IMR-90 (cell line): Measurements from ENCODE around the gene SP3. TPM values are rescaled to one million over a fixed set of nuclear protein-coding genes. Genes with fewer than 3 reads are reported as not detected.

Source experiments
- ATAC-seq: fragments of 200-7000 bp; cut with Tn5 transposase; 2 replicates; pipeline ENCODE4 v1.9.1; 2020; ENCODE audit warnings: low read depth, mild to moderate bottlenecking, moderate library complexity
- BruUV-seq: library from RNA; stranded (reverse); fragments of 400-500 nt; replicated peaks from 2 replicates; lab custom pipeline; 2021; lab: Mats Ljungman, UMichigan
- CTCF ChIA-PET: fragments of 300-600 bp; formaldehyde crosslinking; extraction: SDS; loops from one replicate; lab custom pipeline; 2021; ENCODE audit warnings: antibody characterized with exemption; lab: Yijun Ruan, JAX
- POLR2A ChIA-PET: fragments of 300-600 bp; sonication (Branson Sonifier 250); formaldehyde crosslinking; loops from one replicate; lab custom pipeline; 2022; ENCODE audit warnings: antibody characterized with exemption; ENCODE audit not compliant: unreplicated experiment; lab: Charles Lee
- DNase-seq: peaks from one replicate; pipeline ENCODE4 v3.0.0; 2013
- H2AFZ ChIP-seq: replicated peaks from 2 replicates; pipeline ENCODE3; 2013; ENCODE audit warnings: low read length, mild to moderate bottlenecking; ENCODE audit not compliant: poor library complexity
- H2AK5ac ChIP-seq: 2 replicates; pipeline ENCODE4 v1.6.1; 2013; ENCODE audit warnings: low read depth, low read length, inconsistent platforms
- H2AK9ac ChIP-seq: replicated peaks from 2 replicates; pipeline ENCODE3; 2013; ENCODE audit warnings: mild to moderate bottlenecking, low read depth, low read length, moderate library complexity; ENCODE audit not compliant: poor library complexity
- H2BK120ac ChIP-seq: 2 replicates; pipeline ENCODE4 v1.6.1; 2013; ENCODE audit warnings: low read depth, low read length, inconsistent platforms
- H2BK15ac ChIP-seq: 3 replicates; pipeline ENCODE4 v1.6.1; 2013; ENCODE audit warnings: low read depth, low read length, inconsistent platforms
- H2BK20ac ChIP-seq: 2 replicates; pipeline ENCODE4 v1.6.1; 2013; ENCODE audit warnings: low read depth, mild to moderate bottlenecking, inconsistent platforms, low read length, moderate library complexity
- H2BK5ac ChIP-seq: 2 replicates; pipeline ENCODE4 v1.6.1; 2013; ENCODE audit warnings: mild to moderate bottlenecking, low read depth, low read length, inconsistent platforms; ENCODE audit not compliant: poor library complexity, severe bottlenecking
- H3K14ac ChIP-seq: replicated peaks from 2 replicates; pipeline ENCODE4 v1.6.1; 2013; ENCODE audit warnings: low read depth, low read length, inconsistent platforms
- H3K18ac ChIP-seq: 2 replicates; pipeline ENCODE4 v1.6.1; 2013; ENCODE audit warnings: low read depth, low read length, control low read depth
- H3K23ac ChIP-seq: 2 replicates; pipeline ENCODE4 v1.6.1; 2013; ENCODE audit warnings: low read depth, low read length, inconsistent platforms
- H3K27ac ChIP-seq: 2 replicates; pipeline ENCODE4 v1.5.1; 2013; ENCODE audit warnings: mild to moderate bottlenecking, control low read depth, low read length; ENCODE audit not compliant: insufficient read depth
- H3K27me3 ChIP-seq: 2 replicates; pipeline ENCODE4 v1.6.1; 2013; ENCODE audit warnings: low read length; ENCODE audit not compliant: control insufficient read depth, insufficient read depth
- H3K36me3 ChIP-seq: 2 replicates; pipeline ENCODE4 v1.6.1; 2013; ENCODE audit warnings: low read length, mixed read lengths; ENCODE audit not compliant: control insufficient read depth, insufficient read depth
- H3K4ac ChIP-seq: 2 replicates; pipeline ENCODE4 v1.6.1; 2013; ENCODE audit warnings: low read depth, low read length, inconsistent platforms
- H3K4me1 ChIP-seq: 2 replicates; pipeline ENCODE4 v1.6.1; 2013; ENCODE audit warnings: low read length, mixed read lengths; ENCODE audit not compliant: control insufficient read depth, insufficient read depth
- H3K4me2 ChIP-seq: 2 replicates; pipeline ENCODE4 v1.6.1; 2013; ENCODE audit warnings: low read depth, mild to moderate bottlenecking, control low read depth, low read length, moderate library complexity
- H3K4me3 ChIP-seq: 2 replicates; pipeline ENCODE4 v1.5.1; 2013; ENCODE audit warnings: low read depth, mild to moderate bottlenecking, control low read depth, low read length, moderate library complexity; ENCODE audit not compliant: insufficient read depth
- H3K56ac ChIP-seq: 2 replicates; pipeline ENCODE4 v1.6.1; 2013; ENCODE audit warnings: low read length, inconsistent platforms; ENCODE audit not compliant: insufficient read depth; ENCODE audit errors: extremely low read depth
- H3K79me1 ChIP-seq, 2 experiments: 2 replicates each; pipeline ENCODE4 v1.6.1; 2013; ENCODE audit warnings: low read length in 2 of 2, inconsistent platforms in 1 of 2, low read depth in 1 of 2
- H3K9ac ChIP-seq: 2 replicates; pipeline ENCODE4 v1.6.1; 2013; ENCODE audit warnings: low read depth, low read length, control low read depth
- H3K9me1 ChIP-seq: 2 replicates; pipeline ENCODE4 v1.6.1; 2013; ENCODE audit warnings: low read length, inconsistent platforms; ENCODE audit not compliant: insufficient read depth
- H3K9me3 ChIP-seq: 2 replicates; pipeline ENCODE4 v1.6.1; 2013; ENCODE audit warnings: low read length; ENCODE audit not compliant: control insufficient read depth, insufficient read depth
- H4K20me1 ChIP-seq: 2 replicates; pipeline ENCODE4 v1.6.1; 2013; ENCODE audit warnings: low read length, inconsistent platforms; ENCODE audit not compliant: insufficient read depth
- H4K5ac ChIP-seq: 2 replicates; pipeline ENCODE4 v1.6.1; 2013; ENCODE audit warnings: mild to moderate bottlenecking, low read depth, low read length, control low read depth
- H4K8ac ChIP-seq, 2 experiments: 2 replicates each; pipeline ENCODE4 v1.6.1; 2013; ENCODE audit warnings: low read depth in 2 of 2, low read length in 2 of 2, control low read depth in 1 of 2, inconsistent platforms in 1 of 2
- H4K91ac ChIP-seq: 2 replicates; pipeline ENCODE4 v1.6.1; 2013; ENCODE audit warnings: low read depth, low read length, inconsistent platforms; ENCODE audit not compliant: insufficient read depth
- BHLHE40 ChIP-seq: fragments of 150-350 bp; IDR thresholded peaks from 2 replicates; pipeline ENCODE4 v1.6.1; 2016; ENCODE audit warnings: mild to moderate bottlenecking, low read depth, low read length
- MAZ ChIP-seq: IDR thresholded peaks from 2 replicates; pipeline ENCODE4 v1.6.1; 2012; ENCODE audit warnings: low read depth, mild to moderate bottlenecking, low read length, improper control_type of control experiment, moderate library complexity, borderline replicate concordance
- WGBS, 2 experiments: methylation state at CpG; one replicate each; pipeline versions ENCODE4 v1.1.5 to v1.1.7; 2013; ENCODE audit warnings: missing lambda C conversion rate in 2 of 2; ENCODE audit not compliant: insufficient read length in 1 of 2; ENCODE audit errors: extremely low coverage in 2 of 2; 5-methylcytosine and 5-hydroxymethylcytosine counted together
- dilution Hi-C: fragments of 300-500 bp; cut with HindIII; formaldehyde crosslinking; loops from one replicate; pipeline ENCODE4 v1.14.3; 2018; ENCODE audit warnings: low sequenced_read_pairs; ENCODE audit not compliant: unreplicated experiment
- in situ Hi-C: fragments of 300-500 bp; cut with MboI; formaldehyde crosslinking; loops from 3 replicates; pipeline ENCODE4 v1.14.3; 2019; ENCODE audit warnings: low sequenced_read_pairs, inconsistent platforms, mixed read lengths
- intact Hi-C: fragments of 100-400 bp; cut with micrococcal nuclease; formaldehyde crosslinking; loops from 2 replicates; pipeline ENCODE4 v1.10.0; 2022
- polyA plus RNA-seq, 3 experiments: library from polyadenylated mRNA; depleted of rRNA; stranded (reverse); fragments of >200 nt; gene quantifications; 2 replicates each; pipeline ENCODE4 v1.2.3, GENCODE V29; 2012; ENCODE audit warnings: low replicate concordance in 1 of 3
- total RNA-seq: library from RNA; depleted of rRNA; stranded (reverse); fragments of >200 nt; gene quantifications from 2 replicates; pipeline ENCODE4 v1.2.3, GENCODE V29; 2012

The SP3 gene
- total and polyA plus RNA-seq, 2 of the 4 experiments (the other 2 are of a cell fraction) = 26.7 to 136 TPM

DNA sequence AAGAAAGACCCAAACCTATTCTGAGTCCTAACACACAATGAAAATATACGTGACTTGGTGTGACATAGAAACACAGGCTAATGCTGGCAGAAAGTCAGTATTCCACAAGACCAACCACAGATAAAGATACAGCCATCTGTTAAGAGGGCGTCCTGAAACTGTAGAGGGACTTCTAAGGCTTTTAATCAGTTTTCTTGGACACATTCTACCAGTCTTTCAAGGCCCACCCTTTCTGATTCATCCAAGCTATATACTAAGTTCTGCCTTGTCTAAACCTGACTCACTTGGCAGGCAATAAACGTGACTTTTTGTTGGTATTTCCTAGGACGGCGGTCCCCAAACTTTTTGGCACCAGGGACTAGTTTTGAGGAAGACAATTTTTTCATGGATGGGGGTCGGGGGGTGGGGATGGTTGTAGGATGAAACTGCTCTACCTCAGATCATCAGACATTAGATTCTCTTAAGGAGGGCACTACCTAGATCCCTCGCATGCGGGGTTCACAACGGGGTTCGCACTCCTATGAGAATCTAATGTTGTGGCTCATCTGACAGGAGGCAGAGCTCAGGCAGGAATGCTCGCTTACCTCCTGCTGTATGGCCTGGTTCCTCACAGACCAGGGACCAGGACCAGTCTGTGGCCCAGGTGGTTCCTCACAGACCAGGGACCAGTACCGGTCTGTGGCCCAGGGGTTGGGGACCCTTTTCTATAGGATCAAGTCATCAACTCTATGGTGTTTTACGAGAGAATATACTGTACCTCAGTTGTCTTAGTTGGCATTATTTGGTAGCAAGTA is 61.4 kb downstream of the SP3 start:
- H4K5ac ChIP-seq = no peak overlapping the region
- H3K4me2 ChIP-seq = no peak overlapping the region
- H2BK15ac ChIP-seq = no peak overlapping the region
- no peak overlapping the region for H2AK5ac ChIP-seq
- intact Hi-C loops (no loop called here), dilution Hi-C loops (no loop called here), in situ Hi-C loops (no loop called here)
- H2AFZ ChIP-seq = no peak overlapping the region
- no peaks in the 10 kb centered on the region; a peak in 1 of 4 replicates for H3K79me1 ChIP-seq
- H4K8ac ChIP-seq = no peak overlapping the region
- no peak overlapping the region for H4K91ac ChIP-seq
- ChIA-PET POLR2A (no interaction called here), CTCF (interaction anchor here (0.7 kb wide), 1 partner anchor 671 kb away, joined by 3 read pairs; no protein-coding TSS in a partner anchor)
- no peak overlapping the region for H2BK5ac ChIP-seq
- H3K27ac ChIP-seq = no peak overlapping the region
- no peak overlapping the region for H3K4me3 ChIP-seq
- H3K56ac ChIP-seq = no peak overlapping the region
- no peak overlapping the region for H3K23ac ChIP-seq
- no peaks in the 10 kb centered on the region for H3K27me3 ChIP-seq
- no peaks in the 10 kb centered on the region for H3K4me1 ChIP-seq
- no peak overlapping the region for H2BK120ac ChIP-seq
- H3K9me1 ChIP-seq = no peaks in the 10 kb centered on the region; the same call in 1 of the 2 replicates
- BruUV-seq = no TSS peak
- no peaks in the 10 kb centered on the region for H4K20me1 ChIP-seq
- TF ChIP-seq MAZ (no peak), BHLHE40 (peak; percentile 41)
- H3K9me3 ChIP-seq = no peaks in the 10 kb centered on the region
- H3K14ac ChIP-seq = no peak overlapping the region
- peak; percentile 61 for DNase-seq
- peaks cover 10% of the 10 kb centered on the region for H3K36me3 ChIP-seq
- H2AK9ac ChIP-seq = no peak overlapping the region
- no peak overlapping the region for H3K9ac ChIP-seq
- H3K4ac ChIP-seq = no peak overlapping the region
- ATAC-seq = peak; percentile 35; the same call in 1 of the 2 replicates
- 63% methylated on average over 1 of the region's 13 CpGs; no CpG with 5 or more reads in 1 of the 2 experiments for WGBS, 2 experiments
- no peak overlapping the region for H3K18ac ChIP-seq
- H2BK20ac ChIP-seq = no peak overlapping the region
